HEK293 (cell line): ENCODE data around the gene OR14A2.

Source experiments
- CTCF ChIA-PET: fragments of 350-600 bp; formaldehyde crosslinking; extraction: SDS; loops from one replicate; lab custom pipeline; 2021; ENCODE audit warnings: antibody characterized with exemption; lab: Yijun Ruan, JAX
- POLR2A ChIA-PET: fragments of 300-600 bp; formaldehyde crosslinking; extraction: SDS; loops from one replicate; lab custom pipeline; 2020; ENCODE audit warnings: antibody characterized with exemption, inconsistent platforms; lab: Yijun Ruan, JAX
- H3K27ac ChIP-seq: fragments of 200-500 bp; sonication (Bioruptor generic); 2 replicates; pipeline ENCODE4 v1.5.1; 2014; ENCODE audit warnings: low read depth, low read length, control low read depth, inconsistent platforms; ENCODE audit errors: extremely low read depth
- H3K36me3 ChIP-seq, 2 experiments: fragments of 200-500 bp in 1 of 2; sonication (Bioruptor generic) in 1 of 2; 1 replicate in 1 of 2; 2 replicates in 1 of 2; pipeline ENCODE4 v1.5.1; 2014 to 2017; ENCODE audit warnings: inconsistent platforms in 2 of 2, low read length in 2 of 2; ENCODE audit not compliant: control insufficient read depth in 2 of 2, insufficient read depth in 1 of 2
- H3K4me1 ChIP-seq: fragments of 200-500 bp; sonication (Bioruptor generic); 2 replicates; pipeline ENCODE4 v1.5.1; 2014; ENCODE audit warnings: mild to moderate bottlenecking, low read length, inconsistent platforms; ENCODE audit not compliant: control insufficient read depth, insufficient read depth
- H3K4me3 ChIP-seq: 2 replicates; pipeline ENCODE4 v1.5.1; 2011; ENCODE audit warnings: low read depth, mild to moderate bottlenecking, control low read depth, low read length, moderate library complexity
- H3K9me3 ChIP-seq: fragments of 200-500 bp; sonication (Bioruptor generic); 2 replicates; pipeline ENCODE4 v1.5.1; 2014; ENCODE audit warnings: low read depth, low read length, inconsistent platforms; ENCODE audit not compliant: control insufficient read depth, insufficient read depth
- BCL6B ChIP-seq: fragments of 450-650 bp; formaldehyde crosslinking; IDR thresholded peaks from 2 replicates; pipeline ENCODE4 v1.5.1; 2017; ENCODE audit warnings: missing biosample characterization, missing genetic modification characterization
- FEZF1 ChIP-seq: fragments of 450-650 bp; formaldehyde crosslinking; IDR thresholded peaks from 2 replicates; pipeline ENCODE4 v1.5.1; 2016; ENCODE audit warnings: missing biosample characterization, missing genetic modification characterization
- KLF1 ChIP-seq: fragments of 450-650 bp; formaldehyde crosslinking; IDR thresholded peaks from 2 replicates; pipeline ENCODE4 v1.5.1; 2016; ENCODE audit warnings: missing biosample characterization, missing genetic modification characterization
- REPIN1 ChIP-seq: fragments of 450-650 bp; formaldehyde crosslinking; IDR thresholded peaks from 2 replicates; pipeline ENCODE4 v1.5.1; 2017; ENCODE audit warnings: missing biosample characterization, missing genetic modification characterization, low read depth
- SALL2 ChIP-seq: fragments of 450-650 bp; formaldehyde crosslinking; IDR thresholded peaks from 2 replicates; pipeline ENCODE4 v1.5.0; 2017; ENCODE audit warnings: missing biosample characterization, mild to moderate bottlenecking, missing genetic modification characterization, borderline replicate concordance
- ZNF132 ChIP-seq: fragments of 450-650 bp; formaldehyde crosslinking; IDR thresholded peaks from 2 replicates; pipeline ENCODE4 v1.5.1; 2017; ENCODE audit warnings: missing biosample characterization, missing genetic modification characterization, borderline replicate concordance
- ZNF184 ChIP-seq: fragments of 450-650 bp; IDR thresholded peaks from 2 replicates; pipeline ENCODE4 v1.5.1; 2018; ENCODE audit warnings: missing biosample characterization, mild to moderate bottlenecking, missing genetic modification characterization
- ZNF223 ChIP-seq: fragments of 450-650 bp; formaldehyde crosslinking; IDR thresholded peaks from 2 replicates; pipeline ENCODE4 v1.5.1; 2016; ENCODE audit warnings: missing biosample characterization, missing genetic modification characterization
- ZNF311 ChIP-seq: fragments of 450-650 bp; formaldehyde crosslinking; IDR thresholded peaks from 2 replicates; pipeline ENCODE4 v1.5.1; 2017; ENCODE audit warnings: missing biosample characterization, missing genetic modification characterization, borderline replicate concordance
- ZNF362 ChIP-seq: fragments of 450-650 bp; formaldehyde crosslinking; IDR thresholded peaks from 2 replicates; pipeline ENCODE4 v1.5.1; 2016; ENCODE audit warnings: missing biosample characterization, missing genetic modification characterization
- ZNF555 ChIP-seq: fragments of 450-650 bp; formaldehyde crosslinking; conservative IDR thresholded peaks from 2 replicates; pipeline ENCODE4 v1.5.1; 2017; ENCODE audit warnings: missing biosample characterization, mild to moderate bottlenecking, missing genetic modification characterization, inconsistent platforms
- ZNF660 ChIP-seq: fragments of 450-650 bp; IDR thresholded peaks from 2 replicates; pipeline ENCODE4 v1.5.1; 2018; ENCODE audit warnings: missing biosample characterization, mild to moderate bottlenecking, missing genetic modification characterization
- ZNF677 ChIP-seq: fragments of 450-650 bp; IDR thresholded peaks from 2 replicates; pipeline ENCODE4 v1.5.0; 2018; ENCODE audit warnings: missing biosample characterization, mild to moderate bottlenecking, missing genetic modification characterization, moderate library complexity
- TF ChIP-seq, protein P1 (sequence below): fragments of 450-650 bp; formaldehyde crosslinking; IDR thresholded peaks from 2 replicates; pipeline ENCODE4 v1.5.1; 2017; ENCODE audit warnings: missing biosample characterization, mild to moderate bottlenecking, missing genetic modification characterization, moderate library complexity
- TF ChIP-seq, protein P2 (sequence below): fragments of 450-650 bp; formaldehyde crosslinking; IDR thresholded peaks from 2 replicates; pipeline ENCODE4 v1.5.1; 2016; ENCODE audit warnings: missing biosample characterization, missing genetic modification characterization

OR14A2 gene

DNA sequence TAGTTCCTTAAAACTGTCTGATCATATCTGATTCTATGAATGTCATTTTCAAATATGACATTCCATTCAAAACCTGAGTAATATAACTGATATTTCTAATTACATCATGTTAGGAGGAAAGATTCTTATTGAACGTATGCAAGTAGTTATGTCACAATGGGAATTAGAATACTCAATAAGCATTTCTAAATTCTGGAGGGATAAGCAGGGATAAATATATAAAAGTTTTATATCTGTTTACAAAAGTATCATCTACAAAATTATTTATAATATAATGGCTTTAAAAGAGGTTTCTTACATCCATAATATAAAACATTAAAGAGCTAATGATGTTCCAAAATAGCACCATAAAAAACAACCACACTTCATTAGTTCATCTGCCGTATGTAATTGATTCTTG, at the start of gene OR14A2:
Gene OR14A2, minus strand, starts transcription at position 101 of the 400 bp plus-strand sequence.
- ChIA-PET CTCF (no interaction called here), POLR2A (no interaction called here)
- no peaks in the 10 kb centered on the region for H3K9me3 ChIP-seq
- no peaks in the 10 kb centered on the region for H3K36me3 ChIP-seq
- H3K4me1 ChIP-seq, result no peaks in the 10 kb centered on the region
- H3K27ac ChIP-seq, result no peak within 1 kb of the TSS
- TF ChIP-seq FEZF1 (tag by site-specific recombination) (no peak), ZNF362 (tag by site-specific recombination) (no peak), ZNF660 (tag by site-specific recombination) (no peak), ZNF311 (tag by site-specific recombination) (no peak), BCL6B (tag by site-specific recombination) (no peak), SALL2 (tag by site-specific recombination) (no peak)
- TF ChIP-seq, protein P1, sequence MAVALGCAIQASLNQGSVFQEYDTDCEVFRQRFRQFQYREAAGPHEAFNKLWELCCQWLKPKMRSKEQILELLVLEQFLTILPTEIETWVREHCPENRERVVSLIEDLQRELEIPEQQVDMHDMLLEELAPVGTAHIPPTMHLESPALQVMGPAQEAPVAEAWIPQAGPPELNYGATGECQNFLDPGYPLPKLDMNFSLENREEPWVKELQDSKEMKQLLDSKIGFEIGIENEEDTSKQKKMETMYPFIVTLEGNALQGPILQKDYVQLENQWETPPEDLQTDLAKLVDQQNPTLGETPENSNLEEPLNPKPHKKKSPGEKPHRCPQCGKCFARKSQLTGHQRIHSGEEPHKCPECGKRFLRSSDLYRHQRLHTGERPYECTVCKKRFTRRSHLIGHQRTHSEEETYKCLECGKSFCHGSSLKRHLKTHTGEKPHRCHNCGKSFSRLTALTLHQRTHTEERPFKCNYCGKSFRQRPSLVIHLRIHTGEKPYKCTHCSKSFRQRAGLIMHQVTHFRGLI, result no peak
- TF ChIP-seq, protein P2, sequence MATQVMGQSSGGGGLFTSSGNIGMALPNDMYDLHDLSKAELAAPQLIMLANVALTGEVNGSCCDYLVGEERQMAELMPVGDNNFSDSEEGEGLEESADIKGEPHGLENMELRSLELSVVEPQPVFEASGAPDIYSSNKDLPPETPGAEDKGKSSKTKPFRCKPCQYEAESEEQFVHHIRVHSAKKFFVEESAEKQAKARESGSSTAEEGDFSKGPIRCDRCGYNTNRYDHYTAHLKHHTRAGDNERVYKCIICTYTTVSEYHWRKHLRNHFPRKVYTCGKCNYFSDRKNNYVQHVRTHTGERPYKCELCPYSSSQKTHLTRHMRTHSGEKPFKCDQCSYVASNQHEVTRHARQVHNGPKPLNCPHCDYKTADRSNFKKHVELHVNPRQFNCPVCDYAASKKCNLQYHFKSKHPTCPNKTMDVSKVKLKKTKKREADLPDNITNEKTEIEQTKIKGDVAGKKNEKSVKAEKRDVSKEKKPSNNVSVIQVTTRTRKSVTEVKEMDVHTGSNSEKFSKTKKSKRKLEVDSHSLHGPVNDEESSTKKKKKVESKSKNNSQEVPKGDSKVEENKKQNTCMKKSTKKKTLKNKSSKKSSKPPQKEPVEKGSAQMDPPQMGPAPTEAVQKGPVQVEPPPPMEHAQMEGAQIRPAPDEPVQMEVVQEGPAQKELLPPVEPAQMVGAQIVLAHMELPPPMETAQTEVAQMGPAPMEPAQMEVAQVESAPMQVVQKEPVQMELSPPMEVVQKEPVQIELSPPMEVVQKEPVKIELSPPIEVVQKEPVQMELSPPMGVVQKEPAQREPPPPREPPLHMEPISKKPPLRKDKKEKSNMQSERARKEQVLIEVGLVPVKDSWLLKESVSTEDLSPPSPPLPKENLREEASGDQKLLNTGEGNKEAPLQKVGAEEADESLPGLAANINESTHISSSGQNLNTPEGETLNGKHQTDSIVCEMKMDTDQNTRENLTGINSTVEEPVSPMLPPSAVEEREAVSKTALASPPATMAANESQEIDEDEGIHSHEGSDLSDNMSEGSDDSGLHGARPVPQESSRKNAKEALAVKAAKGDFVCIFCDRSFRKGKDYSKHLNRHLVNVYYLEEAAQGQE (tag by site-specific recombination), result no peak
- H3K4me3 ChIP-seq, result no peak within 1 kb of the TSS

DNA sequence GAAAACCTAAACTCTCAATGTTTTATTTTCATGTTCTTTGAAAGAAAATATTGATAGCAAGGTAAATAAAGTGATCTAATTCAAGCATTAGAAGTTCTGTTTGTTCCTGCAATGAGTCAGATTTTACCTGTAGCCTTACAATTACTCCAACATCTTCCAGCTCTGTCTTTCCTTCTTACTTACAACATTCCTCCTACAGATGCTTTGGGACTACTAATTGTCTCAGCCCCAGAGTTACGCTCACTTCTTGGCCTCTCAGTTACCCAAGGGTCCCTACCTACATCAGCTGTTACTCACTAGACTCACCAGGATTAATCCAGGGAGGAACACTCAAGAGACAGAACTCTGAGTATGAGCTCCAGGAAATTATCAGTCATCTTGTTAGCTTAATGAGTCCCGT, 49.6 kb upstream of the OR14A2 start:
- Histone ChIP-seq H3K9me3 (no peaks in the 10 kb centered on the region), H3K4me1 (no peaks in the 10 kb centered on the region), H3K36me3 (no peaks in the 10 kb centered on the region), H3K4me3 (no peak overlapping the region), H3K27ac (no peak overlapping the region)
- CTCF ChIA-PET, result no interaction called here
- TF ChIP-seq ZNF677 (tag by site-specific recombination) (no peak), FEZF1 (tag by site-specific recombination) (no peak), ZNF184 (tag by site-specific recombination) (no peak), REPIN1 (tag by site-specific recombination) (no peak), ZNF223 (no peak), ZNF132 (tag by site-specific recombination) (no peak), ZNF555 (tag by site-specific recombination) (no peak), KLF1 (tag by site-specific recombination) (no peak)
- POLR2A ChIA-PET, result no interaction called here
